AG09319 (cell line): ENCODE results near the gene FDXR.

Experiments used
- DNase-seq: peaks from one replicate; pipeline ENCODE4 v3.0.0-alpha.2; 2010; ENCODE audit warnings: low read depth; ENCODE audit errors: extremely low read depth
- TF ChIP-seq, protein P1 (sequence below): IDR thresholded peaks from 2 replicates; pipeline ENCODE4 v1.5.1; 2011; ENCODE audit warnings: low read depth, mild to moderate bottlenecking, inconsistent platforms, low read length, moderate library complexity

FDXR gene

DNA sequence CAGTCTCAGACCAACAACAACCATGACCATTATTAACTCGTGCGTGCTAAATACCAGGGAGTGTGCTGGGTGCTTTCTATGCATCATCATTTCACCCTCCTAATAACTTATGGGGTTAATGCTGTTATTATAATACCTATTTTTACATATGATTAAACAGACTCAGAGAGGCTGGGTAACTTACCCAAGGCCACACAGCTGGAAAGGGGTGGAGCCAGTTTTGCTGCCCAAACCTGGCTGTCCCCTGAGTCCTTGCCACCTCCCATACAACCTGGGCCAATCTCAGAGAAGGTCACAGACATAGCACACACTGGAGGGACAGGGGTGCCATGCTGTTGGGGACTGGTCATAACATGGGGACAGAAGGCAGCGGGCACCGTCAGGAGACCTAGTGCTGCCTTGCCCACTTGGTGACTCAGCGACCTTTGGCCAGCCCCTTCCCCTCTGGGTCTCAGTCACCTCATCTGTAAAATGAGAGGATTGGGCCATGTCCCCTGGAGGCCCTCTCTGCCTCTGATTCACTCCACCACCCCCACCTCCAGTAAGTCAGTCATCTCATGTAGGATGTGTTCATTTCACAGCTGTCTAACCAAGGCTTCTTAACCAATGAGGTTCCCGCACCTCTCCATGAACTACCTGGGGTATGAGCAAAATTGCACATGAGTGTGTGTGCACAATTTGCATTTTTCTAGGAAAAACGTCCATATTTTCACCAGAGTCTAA is 32.1 kb upstream of the FDXR start:
- TF ChIP-seq, protein P1, sequence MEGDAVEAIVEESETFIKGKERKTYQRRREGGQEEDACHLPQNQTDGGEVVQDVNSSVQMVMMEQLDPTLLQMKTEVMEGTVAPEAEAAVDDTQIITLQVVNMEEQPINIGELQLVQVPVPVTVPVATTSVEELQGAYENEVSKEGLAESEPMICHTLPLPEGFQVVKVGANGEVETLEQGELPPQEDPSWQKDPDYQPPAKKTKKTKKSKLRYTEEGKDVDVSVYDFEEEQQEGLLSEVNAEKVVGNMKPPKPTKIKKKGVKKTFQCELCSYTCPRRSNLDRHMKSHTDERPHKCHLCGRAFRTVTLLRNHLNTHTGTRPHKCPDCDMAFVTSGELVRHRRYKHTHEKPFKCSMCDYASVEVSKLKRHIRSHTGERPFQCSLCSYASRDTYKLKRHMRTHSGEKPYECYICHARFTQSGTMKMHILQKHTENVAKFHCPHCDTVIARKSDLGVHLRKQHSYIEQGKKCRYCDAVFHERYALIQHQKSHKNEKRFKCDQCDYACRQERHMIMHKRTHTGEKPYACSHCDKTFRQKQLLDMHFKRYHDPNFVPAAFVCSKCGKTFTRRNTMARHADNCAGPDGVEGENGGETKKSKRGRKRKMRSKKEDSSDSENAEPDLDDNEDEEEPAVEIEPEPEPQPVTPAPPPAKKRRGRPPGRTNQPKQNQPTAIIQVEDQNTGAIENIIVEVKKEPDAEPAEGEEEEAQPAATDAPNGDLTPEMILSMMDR = no peak
- DNase-seq = no peak

DNA sequence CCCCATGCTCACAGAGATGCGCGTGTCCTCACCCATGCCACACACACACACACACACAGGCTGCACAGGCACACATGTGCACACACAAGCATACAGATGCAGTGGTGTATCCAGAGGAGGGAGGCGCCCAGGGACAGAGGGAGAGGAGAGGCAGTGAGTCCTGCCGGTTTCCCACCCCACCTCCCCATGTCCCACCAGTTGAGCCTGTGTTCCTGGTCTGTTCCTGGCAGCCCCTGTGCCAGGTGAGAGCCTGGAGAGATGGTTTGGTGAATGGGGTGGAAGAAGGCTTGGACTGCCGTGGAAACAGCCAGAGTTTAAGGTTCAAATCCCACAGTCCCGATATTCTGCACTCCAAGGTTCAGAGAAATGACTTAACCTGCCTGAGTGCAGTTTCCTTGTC is 30.9 kb upstream of the FDXR start:
- TF ChIP-seq, protein P1 = no peak
- DNase-seq = no peak

- DNase-seq = no peak
- TF ChIP-seq, protein P1 = no peak
Measured at GRCh38 chr17:74903034-74903433, 30.2 kb upstream of the FDXR start.

GRCh38 chr17:74901353-74902135 is 28.8 kb upstream of the FDXR start:
- TF ChIP-seq, protein P1 = no peak
- DNase-seq = no peak

DNA sequence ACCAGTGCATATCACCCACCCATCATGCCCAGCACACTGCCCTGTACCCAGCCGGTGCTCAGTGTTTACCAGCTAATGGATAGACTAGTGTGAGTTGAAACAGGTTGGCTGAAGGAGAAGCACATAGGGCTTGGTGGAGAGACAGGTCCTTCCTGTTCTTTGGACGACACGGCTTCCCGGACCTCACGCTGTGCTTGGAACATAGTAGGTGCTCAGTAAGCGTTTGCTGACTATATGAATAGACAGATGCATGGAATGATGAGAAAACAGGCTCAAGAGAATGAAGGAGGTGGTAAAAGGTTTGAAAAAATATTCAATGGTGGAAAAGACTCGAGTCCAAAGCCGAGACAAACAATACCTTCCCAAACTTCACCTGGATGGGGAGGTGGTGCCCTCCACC is 27.4 kb upstream of the FDXR start:
- no peak for DNase-seq
- TF ChIP-seq, protein P1 = no peak

GRCh38 chr17:74898376-74898946 is 25.7 kb upstream of the FDXR start:
- no peak for DNase-seq
- TF ChIP-seq, protein P1 = no peak
